Measurements from ENCODE around the gene STX12.

DNA sequence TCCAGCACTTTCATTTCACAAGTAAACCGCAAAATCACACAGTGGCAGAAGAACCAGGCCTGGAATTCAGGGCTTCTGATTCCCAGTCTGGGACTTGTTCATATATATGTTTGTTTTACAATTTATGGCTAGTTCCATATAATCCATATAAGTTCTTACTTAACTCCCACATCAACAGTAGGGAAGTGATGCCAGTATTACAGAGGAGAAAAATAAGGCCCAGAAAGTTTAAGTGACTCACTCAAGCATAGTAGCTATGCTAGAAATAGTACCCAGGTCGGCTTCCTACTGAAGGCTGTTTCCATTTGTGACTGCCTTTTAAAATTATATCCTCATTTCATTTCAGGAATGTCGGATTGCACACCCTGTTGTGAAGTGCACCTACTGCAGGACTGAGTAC, 45.9 kb upstream of the STX12 start:
- no peak for TF ChIP-seq CTCF (IDR thresholded peaks at IDR 0.05)
- TF ChIP-seq EZH2 (IDR thresholded peaks at IDR 0.05), result no peak
